SU-DHL-6 (cell line): ENCODE results near the gene MUC5B.

Experiments used
- H2AFZ ChIP-seq: fragments of 200-600 bp; sonication (generic); 2 replicates; pipeline ENCODE4 v1.6.1; 2014; ENCODE audit warnings: low read depth, mild to moderate bottlenecking, moderate library complexity, mixed read lengths, antibody characterized with exemption, low read length; ENCODE audit not compliant: severe bottlenecking
- H3F3A ChIP-seq: fragments of 200-600 bp; shearing (Covaris generic); 2 replicates; pipeline ENCODE4 v1.6.0; 2016; ENCODE audit warnings: antibody characterized with exemption, mild to moderate bottlenecking; ENCODE audit not compliant: insufficient read depth
- H3K27ac ChIP-seq: fragments of 200-600 bp; sonication (generic); 2 replicates; pipeline ENCODE4 v1.5.1; 2016; ENCODE audit warnings: low read depth, mild to moderate bottlenecking, low read length, moderate library complexity, mixed read lengths
- H3K27me3 ChIP-seq: fragments of 200-600 bp; sonication (generic), shearing (Covaris generic); 2 replicates; pipeline ENCODE4 v1.6.0; 2014; ENCODE audit warnings: mild to moderate bottlenecking, low read length
- H3K36me3 ChIP-seq: fragments of 200-600 bp; sonication (generic); 2 replicates; pipeline ENCODE4 v1.6.1; 2014; ENCODE audit warnings: mild to moderate bottlenecking, low read length, mixed read lengths
- H3K4me2 ChIP-seq: fragments of 300-600, 200-600 bp; shearing (Covaris generic), sonication (generic); 2 replicates; pipeline ENCODE4 v1.6.0; 2014; ENCODE audit warnings: low read length, low read depth, mild to moderate bottlenecking; ENCODE audit not compliant: poor library complexity, severe bottlenecking
- H3K4me3 ChIP-seq: fragments of 200-600 bp; sonication (generic); 2 replicates; pipeline ENCODE4 v1.5.1; 2014; ENCODE audit warnings: antibody characterized with exemption, low read length, mild to moderate bottlenecking, mixed read lengths; ENCODE audit not compliant: insufficient read depth, poor library complexity, severe bottlenecking
- H3K79me2 ChIP-seq: fragments of 200-600 bp; sonication (generic); 2 replicates; pipeline ENCODE4 v1.6.1; 2014; ENCODE audit warnings: mild to moderate bottlenecking, low read length, moderate library complexity; ENCODE audit not compliant: insufficient read depth
- H3K9ac ChIP-seq: fragments of 200-600 bp; sonication (generic); 2 replicates; pipeline ENCODE4 v1.7.0; 2014; ENCODE audit warnings: mild to moderate bottlenecking, low read length
- H3K9me2 ChIP-seq: fragments of 200-600 bp; sonication (generic); replicated peaks from 2 replicates; pipeline ENCODE4 v1.6.1; 2014; ENCODE audit warnings: low read length; ENCODE audit not compliant: insufficient read depth
- H3K9me3 ChIP-seq: fragments of 200-600 bp; sonication (generic); 2 replicates; pipeline ENCODE4 v1.6.1; 2014; ENCODE audit warnings: low read length, mixed read lengths; ENCODE audit not compliant: insufficient read depth
- H4K20me1 ChIP-seq: fragments of 200-600 bp; sonication (generic); 2 replicates; pipeline ENCODE4 v1.6.1; 2014; ENCODE audit warnings: low read depth, mild to moderate bottlenecking, antibody characterized with exemption, low read length, moderate library complexity, mixed read lengths
- EZH2phosphoT487 ChIP-seq: fragments of 200-600 bp; sonication (generic), shearing (Covaris generic); conservative IDR thresholded peaks from 2 replicates; pipeline ENCODE4 v1.6.1; 2018; ENCODE audit warnings: mild to moderate bottlenecking, antibody characterized with exemption, low read length, moderate library complexity, mixed read lengths
- TF ChIP-seq, protein P1 (sequence below): fragments of 200-600 bp; sonication (generic); IDR thresholded peaks from one replicate; pipeline ENCODE4 v1.5.1; 2017; ENCODE audit warnings: antibody characterized with exemption, mild to moderate bottlenecking, low read length, moderate library complexity; ENCODE audit not compliant: insufficient read depth, poor library complexity, severe bottlenecking

Gene MUC5B

DNA sequence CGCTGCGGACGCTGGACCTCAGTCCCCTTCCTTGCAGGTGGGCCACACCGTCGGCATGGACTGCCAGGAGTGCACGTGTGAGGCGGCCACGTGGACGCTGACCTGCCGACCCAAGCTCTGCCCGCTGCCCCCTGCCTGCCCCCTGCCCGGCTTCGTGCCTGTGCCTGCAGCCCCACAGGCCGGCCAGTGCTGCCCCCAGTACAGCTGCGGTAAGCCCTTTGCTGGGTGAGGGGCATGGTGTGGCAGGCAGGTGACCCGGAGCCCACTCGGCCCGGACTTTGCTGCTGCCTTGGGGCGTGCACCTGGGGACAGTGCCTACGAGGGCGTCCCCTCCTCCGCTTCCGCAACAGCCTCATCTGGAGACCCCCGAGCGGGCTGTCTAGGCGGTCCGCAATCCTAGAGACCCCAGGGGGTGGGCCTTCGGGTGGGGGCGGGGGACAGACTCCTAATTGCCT, 25.4 kb upstream of the MUC5B start:
- no peaks in the 10 kb centered on the region for H4K20me1 ChIP-seq
- no peak overlapping the region for H3K9ac ChIP-seq
- no peak overlapping the region for H3K4me3 ChIP-seq
- no peaks in the 10 kb centered on the region for H3K36me3 ChIP-seq
- no peak for TF ChIP-seq EZH2phosphoT487
- TF ChIP-seq, protein P1, sequence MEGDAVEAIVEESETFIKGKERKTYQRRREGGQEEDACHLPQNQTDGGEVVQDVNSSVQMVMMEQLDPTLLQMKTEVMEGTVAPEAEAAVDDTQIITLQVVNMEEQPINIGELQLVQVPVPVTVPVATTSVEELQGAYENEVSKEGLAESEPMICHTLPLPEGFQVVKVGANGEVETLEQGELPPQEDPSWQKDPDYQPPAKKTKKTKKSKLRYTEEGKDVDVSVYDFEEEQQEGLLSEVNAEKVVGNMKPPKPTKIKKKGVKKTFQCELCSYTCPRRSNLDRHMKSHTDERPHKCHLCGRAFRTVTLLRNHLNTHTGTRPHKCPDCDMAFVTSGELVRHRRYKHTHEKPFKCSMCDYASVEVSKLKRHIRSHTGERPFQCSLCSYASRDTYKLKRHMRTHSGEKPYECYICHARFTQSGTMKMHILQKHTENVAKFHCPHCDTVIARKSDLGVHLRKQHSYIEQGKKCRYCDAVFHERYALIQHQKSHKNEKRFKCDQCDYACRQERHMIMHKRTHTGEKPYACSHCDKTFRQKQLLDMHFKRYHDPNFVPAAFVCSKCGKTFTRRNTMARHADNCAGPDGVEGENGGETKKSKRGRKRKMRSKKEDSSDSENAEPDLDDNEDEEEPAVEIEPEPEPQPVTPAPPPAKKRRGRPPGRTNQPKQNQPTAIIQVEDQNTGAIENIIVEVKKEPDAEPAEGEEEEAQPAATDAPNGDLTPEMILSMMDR = no peak
- H3K27me3 ChIP-seq = no peaks in the 10 kb centered on the region
- no peaks in the 10 kb centered on the region for H3F3A ChIP-seq
- H3K27ac ChIP-seq = no peak overlapping the region
- H2AFZ ChIP-seq = no peak overlapping the region
- no peak overlapping the region for H3K4me2 ChIP-seq
- no peaks in the 10 kb centered on the region for H3K9me2 ChIP-seq
- no peaks in the 10 kb centered on the region for H3K79me2 ChIP-seq
- H3K9me3 ChIP-seq = no peaks in the 10 kb centered on the region; the same call in 1 of the 2 replicates

DNA sequence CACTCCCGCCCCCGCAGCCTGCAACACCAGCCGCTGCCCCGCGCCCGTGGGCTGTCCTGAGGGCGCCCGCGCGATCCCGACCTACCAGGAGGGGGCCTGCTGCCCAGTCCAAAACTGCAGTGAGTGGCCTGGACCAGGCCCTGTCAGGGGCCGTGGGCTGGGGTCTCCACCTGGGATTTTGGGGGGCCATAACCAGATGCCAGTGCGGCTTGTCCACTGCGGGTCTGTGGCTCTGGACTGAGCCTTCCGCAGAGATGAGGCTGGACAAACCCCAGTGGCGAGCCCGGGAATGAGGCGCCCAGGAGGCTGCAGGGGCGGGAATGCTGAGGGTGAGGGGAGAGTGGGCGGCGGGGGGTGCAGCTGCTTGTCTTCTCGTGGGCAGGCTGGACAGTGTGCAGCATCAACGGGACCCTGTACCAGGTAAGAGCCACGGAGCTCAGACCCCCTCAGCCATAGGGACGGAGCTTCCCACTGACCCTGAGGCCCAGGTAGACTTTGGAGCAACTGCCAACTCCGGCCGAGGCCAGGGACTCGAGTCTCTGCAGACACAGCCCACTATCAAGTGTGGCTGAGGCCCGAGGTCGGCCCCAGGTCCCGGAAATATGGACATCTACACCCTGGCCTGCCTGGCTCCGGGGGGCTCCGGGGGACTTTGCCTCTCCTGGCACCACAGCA, 24.8 kb upstream of the MUC5B start:
- Histone ChIP-seq H3K27me3 (no peaks in the 10 kb centered on the region), H3K27ac (no peak overlapping the region), H2AFZ (no peak overlapping the region), H3F3A (no peaks in the 10 kb centered on the region), H3K36me3 (no peaks in the 10 kb centered on the region), H4K20me1 (no peaks in the 10 kb centered on the region), H3K4me2 (no peak overlapping the region), H3K79me2 (no peaks in the 10 kb centered on the region), H3K4me3 (no peak overlapping the region), H3K9me2 (no peaks in the 10 kb centered on the region), H3K9ac (no peak overlapping the region), H3K9me3 (no peaks in the 10 kb centered on the region; the same call in 1 of the 2 replicates)
- TF ChIP-seq EZH2phosphoT487 = no peak
- TF ChIP-seq, protein P1 = no peak

DNA sequence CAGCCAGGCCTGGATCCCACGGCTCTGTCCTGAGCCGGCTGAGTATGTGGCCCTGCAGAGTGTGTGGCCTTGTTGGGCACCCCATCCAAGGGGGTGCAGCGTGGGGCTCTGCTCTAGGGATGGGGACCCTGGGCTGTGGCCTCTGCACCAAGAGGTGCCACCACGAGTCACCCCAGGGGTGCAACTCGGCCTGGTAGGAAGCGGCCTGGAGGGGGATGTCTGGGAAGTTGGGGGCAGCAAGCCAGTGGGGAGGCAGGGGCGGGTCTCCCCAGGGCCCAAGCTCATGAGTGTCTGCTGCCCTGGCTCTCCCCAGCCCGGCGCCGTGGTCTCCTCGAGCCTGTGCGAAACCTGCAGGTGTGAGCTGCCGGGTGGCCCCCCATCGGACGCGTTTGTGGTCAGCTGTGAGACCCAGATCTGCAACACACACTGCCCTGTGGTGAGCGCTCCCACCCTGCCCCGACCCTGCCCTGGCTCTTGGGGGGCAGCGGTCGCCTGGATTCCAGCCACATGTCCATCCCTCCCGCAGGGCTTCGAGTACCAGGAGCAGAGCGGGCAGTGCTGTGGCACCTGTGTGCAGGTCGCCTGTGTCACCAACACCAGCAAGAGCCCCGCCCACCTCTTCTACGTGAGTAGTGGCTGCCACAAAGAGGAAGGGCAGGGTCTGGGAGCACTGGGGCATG, 24.2 kb upstream of the MUC5B start:
- no peak overlapping the region for H3K27ac ChIP-seq
- no peaks in the 10 kb centered on the region for H3K9me2 ChIP-seq
- no peaks in the 10 kb centered on the region; the same call in 1 of the 2 replicates for H3K9me3 ChIP-seq
- H3K4me2 ChIP-seq = no peak overlapping the region
- H3F3A ChIP-seq = no peaks in the 10 kb centered on the region
- no peaks in the 10 kb centered on the region for H3K79me2 ChIP-seq
- no peak overlapping the region for H3K4me3 ChIP-seq
- no peaks in the 10 kb centered on the region for H4K20me1 ChIP-seq
- no peak overlapping the region for H2AFZ ChIP-seq
- no peaks in the 10 kb centered on the region for H3K36me3 ChIP-seq
- no peak overlapping the region for H3K9ac ChIP-seq
- TF ChIP-seq, protein P1 = no peak
- TF ChIP-seq EZH2phosphoT487 = no peak
- no peaks in the 10 kb centered on the region for H3K27me3 ChIP-seq
